Measurements from ENCODE around the gene DYNC1I2.
"Not testable (repeated sequence)": the region's sequence is repeated elsewhere in the genome, so short reads cannot be mapped to it uniquely, and the experiment has no call there.

The DYNC1I2 gene

DNA sequence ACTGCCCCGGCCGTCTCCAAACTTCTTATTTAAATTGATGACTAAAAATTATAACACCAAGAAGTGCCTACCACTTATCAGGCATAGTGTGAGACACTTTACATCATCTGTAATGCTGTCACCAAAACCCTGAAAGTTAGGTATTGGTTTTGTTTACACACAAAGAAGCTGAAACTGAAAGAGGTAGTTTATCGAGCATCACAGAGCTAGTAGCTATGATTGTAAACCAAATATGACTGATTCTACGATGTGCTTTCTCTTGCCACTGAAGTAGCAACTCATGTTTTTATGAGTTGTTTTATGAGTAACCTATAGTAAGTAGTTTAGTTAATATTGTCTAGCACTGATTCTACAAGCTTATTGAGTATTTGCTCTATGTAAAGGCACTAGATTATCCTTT, 31.5 kb downstream of the DYNC1I2 start:
- no peak for DNase-seq

DNA sequence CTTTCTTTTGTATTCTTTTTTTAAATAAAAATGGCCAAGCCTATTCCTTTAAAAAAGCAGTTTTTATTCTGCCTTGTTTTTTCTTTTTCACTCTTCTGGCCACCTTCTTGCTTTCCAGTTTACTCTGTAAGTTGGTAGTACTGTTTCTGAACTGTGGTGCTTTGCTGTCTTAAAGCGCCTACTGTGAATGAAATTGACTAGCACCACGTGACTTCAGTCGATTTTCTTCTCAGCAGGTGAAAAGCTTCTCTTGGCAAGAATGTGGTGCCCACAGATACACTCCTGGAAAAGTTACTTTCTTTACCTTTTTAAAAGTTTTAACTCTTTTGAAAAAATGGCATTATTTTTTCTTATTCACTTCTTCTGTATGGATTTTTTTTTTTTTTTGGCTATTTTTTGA, 32.4 kb downstream of the DYNC1I2 start:
- DNase-seq = no peak

DNA sequence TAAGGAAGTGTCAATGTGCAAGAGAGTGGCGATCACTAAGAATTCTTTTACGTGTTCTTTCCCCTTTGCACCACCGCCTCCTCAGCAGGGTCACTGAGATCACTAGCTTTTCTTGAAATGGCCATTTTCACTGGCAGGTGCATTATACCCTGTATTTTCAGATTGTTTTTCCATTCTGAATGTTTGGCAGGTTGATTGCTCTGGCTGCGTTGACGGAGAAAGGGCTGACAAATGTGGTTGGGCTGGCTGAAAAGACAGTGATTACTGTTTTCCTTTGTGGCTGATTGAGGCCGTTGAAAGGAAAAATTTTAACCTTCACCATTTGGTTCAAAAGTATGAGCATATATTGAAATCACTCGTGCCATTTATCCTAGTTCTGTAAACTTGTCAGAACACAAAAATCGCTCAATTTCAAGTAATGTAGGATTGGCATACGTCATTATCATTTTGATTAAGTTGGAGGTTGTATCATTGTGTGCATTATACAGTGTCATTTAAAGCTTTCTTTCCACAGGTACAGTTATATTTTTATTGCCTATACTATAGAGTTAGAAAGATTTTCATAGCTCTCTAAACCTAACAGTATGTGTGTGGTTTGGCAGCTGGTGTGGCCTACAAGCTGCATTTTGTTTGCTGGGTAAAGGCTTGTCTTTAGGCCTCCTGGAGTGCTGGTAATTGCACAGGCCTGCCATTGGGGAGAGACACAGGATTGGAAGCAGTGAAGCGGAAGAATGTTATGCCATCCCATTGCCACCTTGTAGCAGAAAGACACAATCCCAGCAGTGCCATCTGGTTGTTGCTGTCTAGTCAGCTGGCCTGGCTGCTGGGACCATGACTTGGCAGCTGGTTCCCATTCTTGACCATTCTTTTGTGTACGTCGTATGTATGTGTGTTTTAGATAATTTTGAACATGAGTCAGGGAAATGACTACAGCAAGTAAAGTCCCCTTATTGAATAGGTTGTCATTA, 36.7 kb downstream of the DYNC1I2 start:
- DNase-seq = peak; percentile 85

DNA sequence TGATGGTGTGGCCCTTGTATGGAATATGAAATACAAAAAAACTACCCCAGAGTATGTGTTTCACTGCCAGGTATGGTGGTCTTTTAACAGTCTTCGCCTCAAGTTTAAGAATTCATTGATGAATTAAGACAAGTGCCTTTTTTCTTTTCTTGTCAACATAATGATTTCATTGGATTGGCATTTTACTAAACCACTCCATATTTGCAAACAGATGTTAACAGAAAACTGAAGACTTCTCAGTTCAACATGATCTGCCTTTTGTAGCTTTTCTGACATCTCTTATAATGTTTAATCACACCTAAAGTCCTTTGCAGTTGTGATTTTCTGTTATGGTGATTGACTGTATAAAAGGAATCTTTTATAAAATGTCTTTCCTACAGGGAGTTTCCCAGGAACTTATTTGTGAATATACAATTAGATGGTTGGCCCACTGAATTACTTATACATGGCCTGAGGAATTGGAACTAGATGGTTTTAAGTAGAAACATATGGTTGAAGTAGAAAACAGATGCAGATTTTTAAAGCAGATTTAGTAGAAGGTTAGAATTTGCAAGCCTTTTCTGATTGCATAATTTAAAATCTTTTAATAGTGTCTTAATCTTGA, 39.7 kb downstream of the DYNC1I2 start:
- no peak for DNase-seq

DNA sequence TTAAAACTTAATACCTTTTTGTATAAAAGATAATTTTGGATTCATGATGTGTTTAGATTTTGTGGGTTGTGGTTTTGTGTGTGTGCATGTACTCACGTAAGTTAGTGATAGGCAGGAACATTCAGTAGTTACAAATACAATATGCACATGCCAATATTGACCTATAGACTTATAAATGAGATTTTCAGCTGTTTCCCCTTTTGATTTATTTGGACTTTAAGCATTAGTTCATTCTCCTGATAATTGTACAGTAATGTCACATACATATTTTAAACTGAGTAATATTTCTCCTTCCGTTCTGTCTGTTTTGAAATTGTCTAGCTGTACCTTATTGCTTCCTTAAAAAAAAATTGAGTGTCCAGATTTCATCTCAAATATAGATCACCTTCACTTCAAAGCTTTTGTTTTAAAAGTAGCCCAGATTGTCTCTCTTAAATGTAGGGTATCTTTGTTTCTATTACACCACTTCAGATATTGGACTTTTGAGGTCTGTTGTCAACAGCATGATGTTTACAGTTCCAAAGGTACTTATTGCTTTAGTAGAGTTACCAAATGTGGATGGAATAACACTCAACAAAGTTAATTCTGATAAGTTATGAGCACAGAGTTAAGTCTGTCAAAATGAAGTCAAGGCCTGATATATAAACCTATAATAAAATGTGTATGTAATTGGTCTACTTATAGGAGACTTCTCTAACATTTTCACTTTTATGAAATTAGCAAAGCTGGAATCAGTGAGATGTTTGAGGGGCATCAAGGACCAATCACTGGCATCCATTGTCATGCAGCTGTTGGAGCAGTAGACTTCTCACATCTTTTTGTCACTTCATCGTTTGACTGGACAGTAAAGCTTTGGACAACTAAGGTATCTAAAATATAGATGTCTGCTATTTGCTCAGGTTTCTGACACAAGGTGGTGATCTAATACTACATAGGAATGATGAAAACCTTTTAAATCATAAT, 42.0 kb downstream of the DYNC1I2 start:
- no peak for DNase-seq

DNA sequence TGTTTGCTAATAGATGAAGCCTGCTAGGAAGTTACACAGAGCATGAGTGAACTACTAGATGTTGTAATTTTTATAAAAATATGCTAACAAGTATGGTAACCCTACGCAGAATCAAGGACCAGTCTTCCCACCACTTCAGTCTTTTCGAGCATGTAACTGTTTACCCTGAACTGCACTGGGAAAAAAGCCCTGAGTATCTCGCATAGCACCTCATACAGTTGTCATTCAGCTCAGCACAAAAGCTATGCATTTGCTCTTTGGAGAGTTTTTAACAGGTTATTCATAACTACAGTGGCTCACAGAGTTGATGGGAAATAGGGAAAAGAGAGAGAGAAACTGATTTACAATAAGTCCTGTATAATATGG, 42.7 kb downstream of the DYNC1I2 start:
- no peak for DNase-seq

DNA sequence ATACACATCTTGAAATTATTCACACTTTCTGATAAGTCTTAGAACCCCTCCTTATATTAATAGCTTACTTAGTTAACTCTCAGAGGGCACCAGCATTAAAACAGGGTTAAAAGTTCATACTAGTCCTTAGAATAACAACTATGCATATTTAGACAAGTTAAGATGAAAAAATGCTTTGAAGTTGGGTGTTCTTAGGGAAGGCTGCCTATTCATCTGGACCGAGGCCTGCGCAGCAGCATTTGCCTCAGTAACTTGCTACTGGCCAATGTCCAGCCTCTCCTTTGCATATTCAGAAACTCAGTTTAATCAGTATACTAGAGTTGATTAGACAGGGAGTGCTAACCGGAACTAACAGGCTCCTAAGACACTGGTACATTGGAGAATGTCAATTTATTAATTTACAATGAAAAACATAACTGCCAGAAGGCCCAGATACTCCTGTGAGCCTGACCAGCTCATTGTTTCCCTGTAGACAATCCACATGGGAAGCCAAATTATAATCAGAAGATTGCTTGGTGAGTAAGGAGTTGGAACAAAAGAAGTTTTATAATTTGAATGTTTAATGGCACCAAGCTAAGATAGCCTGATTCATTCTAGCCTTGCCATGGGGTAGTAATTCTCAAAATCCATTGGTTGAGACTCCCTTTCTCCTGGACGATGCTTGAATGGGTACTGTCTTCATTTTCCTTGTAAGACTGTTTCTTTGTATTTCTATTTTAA, 48.9 kb downstream of the DYNC1I2 start:
- no peak for DNase-seq

DNA sequence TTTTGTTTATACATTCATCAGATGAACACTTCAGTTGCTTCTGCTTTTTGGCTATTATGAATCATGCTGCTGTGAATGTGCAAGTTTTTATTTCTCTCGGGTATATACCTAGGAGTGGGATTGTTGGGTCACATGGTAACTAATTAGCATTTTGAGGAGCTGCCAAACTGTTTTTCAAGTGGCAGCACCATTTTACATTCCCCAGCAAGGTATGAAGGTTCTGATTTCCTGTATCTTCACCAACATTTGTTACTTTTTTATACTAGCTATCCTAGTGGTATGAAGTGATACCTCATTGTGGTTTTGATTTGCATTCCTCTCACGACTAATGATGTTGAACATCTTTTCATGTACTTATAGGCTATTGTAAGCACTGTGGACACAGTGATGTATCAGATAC, 53.9 kb downstream of the DYNC1I2 start:
- DNase-seq = no peak

DNA sequence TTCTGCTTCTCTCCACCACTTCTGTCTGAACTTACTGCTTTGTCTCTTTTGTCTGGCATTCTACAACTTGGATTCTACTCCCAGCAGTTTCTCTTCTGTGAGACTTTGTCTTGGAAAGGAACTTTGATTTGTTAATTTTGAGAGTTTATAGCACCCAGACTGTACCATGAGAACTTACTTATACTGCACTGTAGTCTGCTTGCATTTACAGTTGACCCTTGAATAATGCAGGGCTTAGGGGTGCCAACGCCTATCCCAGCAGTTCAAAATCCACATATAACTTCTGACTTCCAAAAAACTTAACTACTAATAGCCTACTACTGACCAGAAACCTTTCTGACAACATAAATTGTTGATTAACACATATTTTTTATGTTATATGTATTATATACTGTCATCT, 55.5 kb downstream of the DYNC1I2 start:
- no peak for DNase-seq

DNA sequence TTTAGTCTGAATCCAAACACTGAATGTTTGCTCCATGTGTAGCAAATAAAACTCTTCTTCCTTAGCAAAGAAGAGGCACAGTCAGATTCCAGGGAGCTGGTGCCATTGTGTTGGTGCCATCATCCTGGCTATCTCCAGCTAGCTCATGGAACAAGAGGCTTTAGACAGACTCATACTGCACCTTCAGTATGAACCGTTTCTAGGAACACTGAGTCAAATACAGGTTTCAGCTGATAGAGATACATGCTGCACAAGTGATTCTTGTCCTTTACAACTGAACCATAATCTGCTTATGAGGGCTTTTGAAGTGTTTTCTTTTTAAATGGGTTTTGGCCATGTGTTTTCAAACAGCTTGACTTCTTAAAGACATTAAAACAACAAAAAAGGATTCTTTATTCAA, 57.9 kb downstream of the DYNC1I2 start:
- DNase-seq = no peak

DNA sequence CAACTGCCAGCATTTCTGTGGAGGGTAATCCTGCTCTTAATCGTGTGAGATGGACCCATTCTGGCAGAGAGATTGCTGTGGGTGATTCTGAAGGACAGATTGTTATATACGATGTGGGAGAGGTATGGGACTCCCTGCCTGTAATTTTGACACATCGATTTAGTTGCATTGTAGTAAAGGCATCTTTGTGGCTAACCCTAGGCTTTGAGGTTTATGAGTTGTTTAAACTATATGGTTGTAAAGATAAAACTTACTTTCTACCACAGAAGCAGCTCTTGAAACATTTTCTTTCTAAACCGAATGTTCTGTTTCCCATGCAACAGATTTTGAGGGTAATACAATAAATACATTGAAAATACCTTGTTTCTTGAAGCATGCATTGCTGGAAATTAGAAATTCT, 58.5 kb downstream of the DYNC1I2 start:
- no peak for DNase-seq

DNA sequence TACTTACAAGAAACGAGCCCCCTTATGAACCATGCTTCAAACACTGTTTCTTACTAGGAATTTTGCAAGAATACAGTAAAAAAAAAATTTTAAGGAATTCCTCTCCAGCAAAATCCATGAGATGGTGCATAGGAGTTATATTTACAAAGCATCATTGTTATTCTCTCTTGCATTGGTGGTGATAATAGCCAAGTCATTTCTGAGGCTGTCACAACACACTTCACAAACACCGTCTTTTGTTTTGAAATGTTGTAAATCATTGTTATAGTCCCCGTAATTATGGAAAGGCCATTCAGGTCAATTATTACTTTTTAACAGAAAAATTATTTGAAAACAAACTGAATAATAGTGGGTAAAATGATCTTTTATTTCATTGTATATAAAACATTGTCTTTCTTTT, 60.1 kb downstream of the DYNC1I2 start:
- peak; percentile 61 for DNase-seq

DNA sequence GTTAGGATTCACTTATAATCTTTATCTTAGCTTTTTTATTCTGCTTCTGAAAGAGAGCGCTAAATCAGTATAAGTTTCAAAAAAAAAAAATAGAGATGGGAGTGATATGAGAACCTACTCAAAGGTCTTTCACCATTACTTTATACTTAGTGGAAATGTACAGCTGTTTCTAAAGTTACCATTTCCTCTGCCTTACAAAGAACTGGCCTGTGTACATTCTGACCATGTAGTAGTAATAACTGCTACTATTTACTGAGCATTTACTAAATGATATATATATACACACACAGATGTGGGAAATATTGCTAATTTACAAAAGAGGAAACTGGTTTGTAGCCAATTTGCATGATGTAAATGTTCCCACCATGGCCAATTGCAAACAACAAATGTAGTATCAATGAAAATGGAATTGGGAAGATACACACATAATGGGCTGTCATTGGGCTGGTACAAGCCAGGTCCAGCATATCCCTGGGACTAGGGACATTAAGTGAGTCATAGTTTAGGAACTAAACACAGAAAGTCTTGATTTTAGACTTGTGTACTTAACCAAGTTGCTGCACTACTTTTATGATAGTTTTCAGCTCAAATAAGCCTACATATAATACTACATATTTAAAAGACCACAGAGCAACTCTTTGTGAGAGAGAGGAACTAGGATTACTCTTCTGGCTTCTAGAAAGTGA, 67.1 kb downstream of the DYNC1I2 start:
- no peak for DNase-seq

DNA sequence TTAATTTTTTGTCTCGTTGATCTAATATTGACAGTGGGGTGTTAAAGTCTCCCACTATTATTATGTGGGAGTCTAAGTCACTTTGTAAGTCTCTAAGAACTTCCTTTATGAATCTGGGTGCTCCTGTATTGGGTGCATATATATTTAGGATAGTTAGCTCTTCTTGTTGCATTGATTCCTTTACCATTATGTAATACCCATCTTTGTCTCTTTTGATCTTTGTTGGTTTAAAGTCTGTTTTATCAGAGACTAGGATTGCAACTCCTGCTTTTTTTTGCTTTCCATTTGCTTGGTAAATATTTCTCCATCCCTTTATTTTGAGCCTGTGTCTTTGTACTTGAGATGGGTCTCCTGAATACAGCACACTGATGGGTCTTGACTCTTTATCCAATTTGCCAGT, 71.5 kb downstream of the DYNC1I2 start:
- not testable (repeated sequence) for DNase-seq

DNA sequence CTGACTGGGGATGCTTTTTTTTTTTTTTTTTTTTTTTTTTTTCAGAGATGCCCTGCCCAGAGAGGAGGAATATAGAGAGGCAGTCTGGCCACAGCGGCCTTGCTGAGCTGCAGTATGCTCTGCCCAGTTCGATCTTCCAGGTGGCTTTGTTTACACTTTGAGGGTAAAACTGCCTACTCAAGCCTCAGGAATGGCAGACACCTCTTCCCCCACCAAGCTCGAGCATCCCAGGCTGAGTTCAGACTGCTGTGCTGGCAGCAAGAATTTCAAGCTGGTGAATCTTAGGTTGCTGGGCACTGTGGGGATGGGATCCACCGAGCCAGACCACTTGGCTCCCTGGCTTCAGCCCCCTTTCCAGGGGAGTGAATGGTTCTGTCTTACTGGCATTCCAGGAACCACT, 73.9 kb downstream of the DYNC1I2 start:
- DNase-seq = not testable (repeated sequence)

DNA sequence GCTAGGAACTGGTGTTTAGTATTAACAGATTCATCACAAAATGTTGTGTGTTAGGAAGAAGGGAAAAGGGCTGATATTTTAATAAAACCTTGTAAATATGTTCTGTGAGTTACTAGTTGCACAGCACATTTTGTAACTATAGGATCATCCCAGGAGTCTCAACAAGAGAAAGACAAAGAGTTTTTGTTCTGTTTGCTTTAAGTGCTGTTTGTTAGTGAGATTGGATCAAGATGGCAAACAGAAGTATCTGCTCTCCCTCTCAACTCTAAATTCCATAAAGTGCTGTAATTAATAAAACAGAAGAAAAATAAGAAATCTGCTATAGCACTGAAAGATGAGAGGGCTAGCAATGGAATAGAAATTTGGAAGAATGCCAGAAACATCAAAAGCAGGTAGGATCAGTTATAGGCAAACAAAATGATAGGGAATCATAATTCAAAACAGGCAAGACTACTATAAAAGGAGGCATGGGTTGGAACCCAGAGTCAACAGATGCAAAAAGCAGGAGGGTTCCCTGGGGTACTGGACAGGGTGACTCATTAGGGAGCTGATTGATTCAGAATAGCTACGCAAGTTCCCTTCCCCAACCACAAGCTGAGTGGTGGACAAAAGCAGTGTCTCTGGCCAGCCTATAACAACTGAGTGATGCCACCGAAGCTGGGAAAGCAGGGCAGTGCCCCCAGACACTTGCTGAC, 75.8 kb downstream of the DYNC1I2 start:
- peak; percentile 8 for DNase-seq

DNA sequence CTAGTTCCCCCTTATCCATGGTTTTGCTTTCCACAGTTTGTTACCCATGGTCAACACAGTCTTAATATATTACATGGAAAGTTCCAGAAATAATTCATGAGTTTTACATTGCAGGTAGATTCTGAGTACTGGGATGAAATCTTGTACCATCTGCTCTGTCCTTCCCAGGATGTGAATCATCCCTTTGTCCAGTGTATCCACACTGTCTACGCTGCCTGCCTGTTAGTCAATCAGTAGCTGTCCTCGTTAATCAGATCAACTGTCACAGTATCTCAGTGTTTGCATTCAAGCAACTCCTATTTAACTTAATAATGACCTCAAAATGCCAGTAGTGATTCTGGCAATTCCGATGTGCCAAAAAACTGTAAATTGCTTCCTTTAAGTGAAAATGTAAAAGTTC, 76.3 kb downstream of the DYNC1I2 start:
- DNase-seq = no peak

DNA sequence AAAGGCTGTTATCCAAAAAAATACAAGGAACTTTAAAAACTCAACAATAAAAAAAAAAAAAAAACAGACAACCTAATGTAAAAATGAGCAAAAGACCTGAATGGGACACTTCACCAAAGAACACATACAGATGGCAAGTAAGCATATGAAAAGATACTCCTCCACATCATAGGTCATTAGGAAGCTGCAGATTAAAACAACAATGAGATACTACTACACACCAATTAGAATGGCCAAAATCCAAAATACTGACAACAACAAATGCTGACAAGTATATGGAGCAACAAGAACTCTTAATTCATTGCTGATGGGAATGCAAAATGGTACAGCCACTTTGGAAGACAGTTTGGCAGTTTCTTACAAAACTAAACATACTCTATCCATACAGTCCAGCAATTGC, 84.2 kb downstream of the DYNC1I2 start:
- no peak for DNase-seq

DNA sequence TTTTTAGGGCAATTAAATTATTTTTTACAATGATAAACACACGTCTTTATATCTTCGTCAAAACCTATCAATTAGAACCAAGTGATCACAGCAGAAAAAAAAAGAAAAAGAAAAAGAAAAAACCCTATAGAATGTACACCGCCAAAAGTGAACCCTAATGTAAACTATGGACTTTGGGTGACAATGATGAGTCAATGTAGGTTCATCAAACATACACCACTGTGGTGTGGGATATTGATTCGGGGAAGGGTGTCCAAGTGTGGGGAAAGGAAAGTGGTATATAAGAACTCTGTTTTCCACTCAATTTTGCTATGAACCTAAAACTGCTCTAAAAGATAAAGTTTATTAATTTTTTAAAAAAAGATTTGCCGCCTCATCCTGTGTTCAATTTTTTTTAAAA, 85.1 kb downstream of the DYNC1I2 start:
- no peak for DNase-seq

DNA sequence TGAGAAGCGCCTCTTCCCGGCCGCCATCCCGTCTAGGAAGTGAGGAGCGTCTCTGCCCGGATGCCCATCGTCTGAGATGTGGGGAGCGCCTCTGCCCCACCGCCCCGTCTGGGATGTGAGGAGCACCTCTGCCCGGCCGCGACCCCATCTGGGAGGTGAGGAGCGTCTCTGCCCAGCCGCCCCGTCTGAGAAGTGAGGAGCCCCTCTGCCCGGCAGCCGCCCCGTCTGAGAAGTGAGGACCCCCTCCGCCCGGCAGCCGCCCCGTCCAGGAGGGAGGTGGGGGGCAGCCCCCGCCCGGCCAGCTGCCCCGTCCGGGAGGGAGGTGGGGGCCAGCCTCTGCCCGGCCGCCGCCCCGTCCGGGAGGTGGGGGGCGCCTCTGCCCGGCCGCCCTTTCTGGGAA, 87.3 kb downstream of the DYNC1I2 start:
- DNase-seq = not testable (repeated sequence)

DNA sequence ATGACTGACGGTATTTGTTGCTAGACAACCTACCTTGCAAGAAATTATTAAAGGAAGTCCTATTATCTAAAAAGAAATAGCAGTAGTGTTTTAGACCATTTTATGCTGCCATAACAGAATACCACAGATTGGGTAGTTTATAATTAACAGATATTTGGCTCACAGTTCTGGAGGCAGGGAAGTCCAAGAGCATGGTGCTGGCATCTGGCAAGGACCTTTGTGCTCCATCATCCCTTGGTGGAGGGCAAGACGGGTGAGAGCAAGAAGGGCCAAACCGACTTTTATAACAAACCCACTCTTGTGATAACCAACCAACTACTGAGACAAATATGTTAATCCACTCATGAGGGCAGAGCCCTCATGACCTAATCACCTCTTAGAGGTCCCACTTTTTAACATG, 91.2 kb downstream of the DYNC1I2 start:
- DNase-seq = no peak
